HG02571 (cell line): Measurements from ENCODE around the gene CD276.

ENCODE experiments used
- ATAC-seq: cut with Tn5 transposase; IDR thresholded peaks from one replicate; pipeline ENCODE4 v1.9.1; 2021; ENCODE audit warnings: mild to moderate bottlenecking, moderate library complexity; ENCODE audit not compliant: unreplicated experiment

The CD276 gene

DNA sequence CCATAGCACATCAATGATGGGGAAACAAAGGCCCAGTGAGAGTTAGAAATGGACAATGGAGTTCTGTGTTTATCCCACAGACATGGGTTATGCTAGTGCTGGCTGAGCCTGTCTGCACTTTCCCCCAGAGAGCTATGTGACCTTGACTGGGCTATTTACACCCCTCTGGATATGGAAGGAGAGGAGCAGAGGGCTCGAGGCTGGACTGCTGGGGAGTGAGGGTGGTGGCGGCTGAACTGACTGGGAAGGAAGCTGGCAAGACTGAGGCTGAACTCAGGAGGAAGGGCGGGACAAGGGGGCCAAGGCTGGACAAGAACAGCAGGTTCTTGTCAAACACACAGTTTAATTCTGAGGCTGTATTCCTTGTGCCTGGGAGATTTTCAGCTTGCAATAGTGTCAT is 79.7 kb downstream of the CD276 start:
- no peak for ATAC-seq
